Measurements from ENCODE around the gene SLX4IP. TPM values are rescaled to one million over a fixed set of nuclear protein-coding genes. Genes with fewer than 3 reads are reported as not detected.

The SLX4IP gene
- total and polyA plus RNA-seq, 2 of the 13 experiments (the other 11 are each of a cell fraction or from before 2014, with no cell fraction given), result 3.6 to 7.3 TPM

DNA sequence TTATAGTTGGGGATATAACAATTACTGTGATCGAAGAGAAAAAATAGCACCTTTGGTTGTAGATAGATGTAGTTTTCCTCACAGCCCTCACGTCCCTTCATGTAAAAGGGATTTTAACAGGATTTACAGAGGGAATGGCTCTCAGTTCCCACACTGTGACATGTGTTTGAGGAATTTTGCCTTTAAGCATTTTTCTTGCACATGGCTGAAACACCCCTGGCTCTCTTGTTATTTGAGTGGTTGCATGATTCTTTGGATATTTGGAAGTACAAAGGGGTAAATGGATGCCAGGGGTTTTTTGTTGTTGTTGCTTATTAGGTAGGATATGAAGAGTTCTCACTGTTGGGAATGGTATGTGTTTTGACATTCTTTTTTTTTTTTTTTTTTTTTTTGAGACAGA lies 190.5 kb downstream of the SLX4IP start:
- CTCF ChIA-PET (ENCODE audit: low intra/inter-chr PET ratio, low total read pairs), result no interaction called here

More for the DNA sequence above, 190.5 kb downstream of the SLX4IP start:
- H3K4me2 ChIP-seq (ENCODE audit: low read depth, low read length), result no peak overlapping the region
- BruUV-seq (replicated peaks), result no TSS peak
- in situ Hi-C loops (cut with HindIII; ENCODE audit: extremely low pct_ligation_motif_present, low pct_unique_long_range_greater_than_20kb) (no loop called here), intact Hi-C loops (cut with micrococcal nuclease; ENCODE audit: unreplicated experiment) (no loop called here)
- POLR2A ChIA-PET, result no interaction called here
- FAIRE-seq (no peak), DNase-seq (ENCODE audit: low spot score) (no peak), ATAC-seq (no peak)
- H3K4me3 ChIP-seq (replicated peaks in 1 of 3; ENCODE audit: insufficient read depth in 1 of 3, low read depth in 2 of 3, low read length in 3 of 3), result no peak overlapping the region
- no peak overlapping the region for H3K27ac ChIP-seq (ENCODE audit: extremely low read length, insufficient read depth, low read length)
- H3K27me3 ChIP-seq (ENCODE audit: control insufficient read depth in 1 of 2, insufficient read depth in 2 of 2, low read length in 2 of 2), result no peaks in the 10 kb centered on the region
- no peak overlapping the region for H3K9ac ChIP-seq (ENCODE audit: insufficient read depth, low read depth, low read length)
- TF ChIP-seq, protein P1, sequence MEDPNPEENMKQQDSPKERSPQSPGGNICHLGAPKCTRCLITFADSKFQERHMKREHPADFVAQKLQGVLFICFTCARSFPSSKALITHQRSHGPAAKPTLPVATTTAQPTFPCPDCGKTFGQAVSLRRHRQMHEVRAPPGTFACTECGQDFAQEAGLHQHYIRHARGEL (CRISPR knock-in tag; IDR thresholded peaks at IDR 0.05), result no peak
- TF ChIP-seq, protein P2, sequence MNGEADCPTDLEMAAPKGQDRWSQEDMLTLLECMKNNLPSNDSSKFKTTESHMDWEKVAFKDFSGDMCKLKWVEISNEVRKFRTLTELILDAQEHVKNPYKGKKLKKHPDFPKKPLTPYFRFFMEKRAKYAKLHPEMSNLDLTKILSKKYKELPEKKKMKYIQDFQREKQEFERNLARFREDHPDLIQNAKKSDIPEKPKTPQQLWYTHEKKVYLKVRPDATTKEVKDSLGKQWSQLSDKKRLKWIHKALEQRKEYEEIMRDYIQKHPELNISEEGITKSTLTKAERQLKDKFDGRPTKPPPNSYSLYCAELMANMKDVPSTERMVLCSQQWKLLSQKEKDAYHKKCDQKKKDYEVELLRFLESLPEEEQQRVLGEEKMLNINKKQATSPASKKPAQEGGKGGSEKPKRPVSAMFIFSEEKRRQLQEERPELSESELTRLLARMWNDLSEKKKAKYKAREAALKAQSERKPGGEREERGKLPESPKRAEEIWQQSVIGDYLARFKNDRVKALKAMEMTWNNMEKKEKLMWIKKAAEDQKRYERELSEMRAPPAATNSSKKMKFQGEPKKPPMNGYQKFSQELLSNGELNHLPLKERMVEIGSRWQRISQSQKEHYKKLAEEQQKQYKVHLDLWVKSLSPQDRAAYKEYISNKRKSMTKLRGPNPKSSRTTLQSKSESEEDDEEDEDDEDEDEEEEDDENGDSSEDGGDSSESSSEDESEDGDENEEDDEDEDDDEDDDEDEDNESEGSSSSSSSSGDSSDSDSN (CRISPR knock-in tag; IDR thresholded peaks at IDR 0.05), result no peak
- TF ChIP-seq KDM1A (CRISPR knock-in tag; IDR thresholded peaks at IDR 0.05), result no peak
- no peak for TF ChIP-seq ELF3 (CRISPR knock-in tag; IDR thresholded peaks at IDR 0.05)
- no peak for TF ChIP-seq ZNF629 (CRISPR knock-in tag; conservative IDR thresholded peaks at IDR 0.05)
- no peak for TF ChIP-seq ZBTB21 (CRISPR knock-in tag; IDR thresholded peaks at IDR 0.05)
- no peak for TF ChIP-seq ZNF136 (CRISPR knock-in tag; IDR thresholded peaks at IDR 0.05; ENCODE audit: low read depth)
- TF ChIP-seq U2AF2 (IDR thresholded peaks at IDR 0.05; ENCODE audit: low read depth, low read length), result no peak
- no peak for TF ChIP-seq ZNF766 (CRISPR knock-in tag; IDR thresholded peaks at IDR 0.05; ENCODE audit: borderline replicate concordance)
- no peak for TF ChIP-seq MBNL3 (CRISPR knock-in tag; conservative IDR thresholded peaks at IDR 0.05)
- no peak for TF ChIP-seq ZNF607 (CRISPR knock-in tag; IDR thresholded peaks at IDR 0.05; ENCODE audit: borderline replicate concordance)
- H4K20me1 ChIP-seq (ENCODE audit: insufficient read depth, low read length), result no peaks in the 10 kb centered on the region
- no peaks in the 10 kb centered on the region for H3K9me3 ChIP-seq (ENCODE audit: low read length)
- no peaks in the 10 kb centered on the region for H3K79me2 ChIP-seq (ENCODE audit: insufficient read depth, low read length)
- peaks cover 9% of the 10 kb centered on the region for H3K4me1 ChIP-seq (ENCODE audit: insufficient read depth, low read length)
- peaks cover 0 to 7% of the 10 kb centered on the region in 2 experiments; a peak in 2 of 5 replicates for H3K36me3 ChIP-seq (replicated peaks in 1 of 2; ENCODE audit: control insufficient read depth in 1 of 2, insufficient read depth in 2 of 2, low read length in 2 of 2)
- no peak overlapping the region for H2AFZ ChIP-seq (ENCODE audit: low read length)
- WGBS (ENCODE audit: low lambda C conversion rate), result 95% methylated on average over 2 of the region's 2 CpGs
